Colonic mucosa (tissue), 4 donors: Measurements from ENCODE around the gene ATP1A2. TPM values are rescaled to one million over a fixed set of nuclear protein-coding genes. Genes with fewer than 3 reads are reported as not detected.
"Not testable (repeated sequence)": the region's sequence is repeated elsewhere in the genome, so short reads cannot be mapped to it uniquely, and the experiment has no call there.

Experiments
- DNase-seq: peaks from one replicate; pipeline ENCODE4 v3.0.0-alpha.2; 2020
- H3K27ac ChIP-seq: fragments of 200-600 bp; one replicate; pipeline ENCODE4 v1.8.0; 2021
- H3K27me3 ChIP-seq: fragments of 200-600 bp; one replicate; pipeline ENCODE4 v1.8.0; 2021
- H3K36me3 ChIP-seq: fragments of 200-600 bp; one replicate; pipeline ENCODE4 v1.8.0; 2021
- H3K4me1 ChIP-seq: fragments of 200-600 bp; one replicate; pipeline ENCODE4 v1.8.0; 2021; ENCODE audit warnings: mild to moderate bottlenecking
- H3K4me3 ChIP-seq: fragments of 200-600 bp; one replicate; pipeline ENCODE4 v1.8.0; 2021
- H3K9ac ChIP-seq, 2 donors: one replicate each; pipeline ENCODE4 v1.7.0; 2013; ENCODE audit warnings: control low read depth in 2 of 2, low read depth in 2 of 2, low read length in 2 of 2
- H3K9me3 ChIP-seq: fragments of 200-600 bp; one replicate; pipeline ENCODE4 v1.8.0; 2021
- CTCF ChIP-seq: fragments of 200-600 bp; IDR thresholded peaks from one replicate; pipeline ENCODE4 v1.8.0; 2022; ENCODE audit warnings: antibody characterized with exemption, mild to moderate bottlenecking
- intact Hi-C: fragments of 100-400 bp; cut with DNase I; formaldehyde crosslinking; loops from one replicate; pipeline ENCODE4 v1.14.1; 2022
- total RNA-seq, 2 donors: library from RNA; stranded (reverse); fragmentation: NEBNext Ultra II Directional in 1 of 2; extraction: Animal tissue kit (Norgen Biotek cat#: 25700) in 1 of 2; gene quantifications; one replicate each; pipeline ENCODE4 v1.2.1, GENCODE V29; 2021
- donor health status: healthy.
- donor health status: DM: no; HTN: no; CAD: no.
- donor health status: DM: no; HTN: no; CAD: no.

The ATP1A2 gene
- total RNA-seq, 2 donors from 2014 or later = 1.5 to 6.1 TPM

GRCh38 chr1:160109686-160110085, 5.9 kb upstream of the ATP1A2 start:
- TF ChIP-seq CTCF = no peak
- Histone ChIP-seq H3K27me3 (no peaks in the 10 kb centered on the region), H3K4me3 (no peak overlapping the region), H3K27ac (no peak overlapping the region), H3K9ac (no peak overlapping the region), H3K36me3 (no peaks in the 10 kb centered on the region), H3K9me3 (no peaks in the 10 kb centered on the region), H3K4me1 (no peaks in the 10 kb centered on the region)
- DNase-seq = no peak
- intact Hi-C loops = loop anchor here (10.0 kb wide), 1 partner anchor 85 kb away; the partner anchor contains the start of gene CASQ1

GRCh38 chr1:160111462-160111861, 4.1 kb upstream of the ATP1A2 start:
- H3K9me3 ChIP-seq, intact Hi-C loops, H3K9ac ChIP-seq, H3K27ac ChIP-seq, H3K4me1 ChIP-seq, H3K4me3 ChIP-seq, DNase-seq, H3K27me3 ChIP-seq, H3K36me3 ChIP-seq: not testable (repeated sequence)

GRCh38 chr1:160112357-160112756, 3.2 kb upstream of the ATP1A2 start:
- H3K9ac ChIP-seq = no peak overlapping the region
- no peaks in the 10 kb centered on the region for H3K9me3 ChIP-seq
- no peaks in the 10 kb centered on the region for H3K4me1 ChIP-seq
- H3K27ac ChIP-seq = no peak overlapping the region
- no peak for TF ChIP-seq CTCF
- DNase-seq = no peak
- intact Hi-C loops = no loop called here
- H3K4me3 ChIP-seq = no peak overlapping the region
- no peaks in the 10 kb centered on the region for H3K36me3 ChIP-seq
- no peaks in the 10 kb centered on the region for H3K27me3 ChIP-seq

GRCh38 chr1:160113407-160113806, 2.2 kb upstream of the ATP1A2 start:
- no peak for DNase-seq
- Histone ChIP-seq H3K4me3 (no peak overlapping the region), H3K27me3 (no peaks in the 10 kb centered on the region), H3K9me3 (no peaks in the 10 kb centered on the region), H3K4me1 (no peaks in the 10 kb centered on the region), H3K27ac (no peak overlapping the region), H3K9ac (no peak overlapping the region), H3K36me3 (no peaks in the 10 kb centered on the region)
- intact Hi-C loops = no loop called here
- TF ChIP-seq CTCF = no peak

GRCh38 chr1:160114085-160114484, 1.5 kb upstream of the ATP1A2 start:
- Histone ChIP-seq H3K36me3 (no peaks in the 10 kb centered on the region), H3K9ac (no peak overlapping the region), H3K4me1 (no peaks in the 10 kb centered on the region), H3K9me3 (no peaks in the 10 kb centered on the region), H3K27ac (no peak overlapping the region), H3K4me3 (no peak overlapping the region), H3K27me3 (no peaks in the 10 kb centered on the region)
- intact Hi-C loops = no loop called here
- TF ChIP-seq CTCF = no peak
- DNase-seq = no peak

- DNase-seq = no peak
- Histone ChIP-seq H3K27ac (no peak overlapping the region), H3K27me3 (no peaks in the 10 kb centered on the region), H3K4me3 (no peak overlapping the region), H3K4me1 (no peaks in the 10 kb centered on the region), H3K36me3 (no peaks in the 10 kb centered on the region), H3K9me3 (no peaks in the 10 kb centered on the region), H3K9ac (peak overlapping the region in 1 of 2 donors; percentile 24)
- no peak for TF ChIP-seq CTCF
- intact Hi-C loops = no loop called here
Observed at GRCh38 chr1:160116283-160117147, 956 bp downstream of the ATP1A2 start.
